Effector CD4-positive, alpha-beta T cell (primary cell): ENCODE measurements around the gene SEM1.
"Not testable (repeated sequence)": the region's sequence is repeated elsewhere in the genome, so short reads cannot be mapped to it uniquely, and the experiment has no call there.

Experiments used
- DNase-seq: peaks from one replicate; pipeline ENCODE4 v3.0.0-alpha.2; 2020
- total RNA-seq: gene quantifications from one replicate; lab custom pipeline; 2026; lab: John Stamatoyannopoulos, UW

Gene SEM1
- 21.8 reads per million, percentile 48 among the genes with 10 or more reads in this experiment for total RNA-seq

- peak; percentile 38 for DNase-seq
Observed at GRCh38 chr7:96709381-96710228, at the start of gene SEM1. SEM1 (minus strand) TSS chr7:96709846; CDS start chr7:96709763, 83 bp downstream.

- not testable (repeated sequence) for DNase-seq
Observed at GRCh38 chr7:96757880-96758279, 48.2 kb upstream of the SEM1 start.

- DNase-seq: no peak
Observed at GRCh38 chr7:96747418-96747940, 37.8 kb upstream of the SEM1 start.

- DNase-seq: no peak
Observed at GRCh38 chr7:96740130-96740529, 30.5 kb upstream of the SEM1 start.

- no peak for DNase-seq
Observed at GRCh38 chr7:96739609-96740008, 30.0 kb upstream of the SEM1 start.

- no peak for DNase-seq
Observed at GRCh38 chr7:96739167-96739566, 29.5 kb upstream of the SEM1 start.

GRCh38 chr7:96738705-96739104 is 29.1 kb upstream of the SEM1 start:
- no peak for DNase-seq

GRCh38 chr7:96737545-96738050 is 28.0 kb upstream of the SEM1 start:
- DNase-seq: no peak

- DNase-seq: no peak
Observed at GRCh38 chr7:96734343-96734742, 24.7 kb upstream of the SEM1 start.

GRCh38 chr7:96729820-96730219 is 20.2 kb upstream of the SEM1 start:
- DNase-seq: no peak

- no peak for DNase-seq
Observed at GRCh38 chr7:96728139-96728538, 18.5 kb upstream of the SEM1 start.

- no peak for DNase-seq
Observed at GRCh38 chr7:96727534-96728088, 18.0 kb upstream of the SEM1 start.

GRCh38 chr7:96723622-96724021 is 14.0 kb upstream of the SEM1 start:
- DNase-seq: no peak

GRCh38 chr7:96722928-96723327 is 13.3 kb upstream of the SEM1 start:
- DNase-seq: not testable (repeated sequence)

GRCh38 chr7:96720843-96721242 is 11.2 kb upstream of the SEM1 start:
- no peak for DNase-seq

- no peak for DNase-seq
Observed at GRCh38 chr7:96719164-96719563, 9.5 kb upstream of the SEM1 start.

GRCh38 chr7:96718107-96719003 is 8.7 kb upstream of the SEM1 start:
- no peak for DNase-seq

- DNase-seq: no peak
Observed at GRCh38 chr7:96713037-96713436, 3.4 kb upstream of the SEM1 start.

GRCh38 chr7:96710544-96710943 is 898 bp upstream of the SEM1 start:
- no peak for DNase-seq

GRCh38 chr7:96708872-96709271 is 774 bp downstream of the SEM1 start:
- DNase-seq: no peak

- no peak for DNase-seq
Observed at GRCh38 chr7:96707901-96708774, 1.5 kb downstream of the SEM1 start.

- DNase-seq: no peak
Observed at GRCh38 chr7:96701258-96701657, 8.4 kb downstream of the SEM1 start.
